ENCODE data around the gene GAS2.

GAS2 gene

GRCh38 chr11:22734628-22735345 is 68.4 kb downstream of the GAS2 start:
- no peak overlapping the region for H3K27ac ChIP-seq (ENCODE audit: extremely low read depth, low read depth, low read length)
- no peaks in the 10 kb centered on the region for H3K4me1 ChIP-seq (ENCODE audit: control insufficient read depth, insufficient read depth, low read length)
- no peaks in the 10 kb centered on the region for H3K9me3 ChIP-seq (ENCODE audit: control insufficient read depth, insufficient read depth, low read depth, low read length)
- CTCF ChIA-PET: interaction anchor here (1.4 kb wide), 1 partner anchor 17 kb away, joined by 3 read pairs; no protein-coding TSS in a partner anchor
- POLR2A ChIA-PET: no interaction called here
- TF ChIP-seq CTCF (tag by site-specific recombination; IDR thresholded peaks at IDR 0.05): no peak
- no peak overlapping the region for H3K4me3 ChIP-seq (ENCODE audit: low read depth, low read length)
- no peaks in the 10 kb centered on the region for H3K36me3 ChIP-seq (ENCODE audit: control insufficient read depth in 2 of 2, insufficient read depth in 1 of 2, low read length in 2 of 2)

- H3K36me3 ChIP-seq (ENCODE audit: control insufficient read depth in 2 of 2, insufficient read depth in 1 of 2, low read length in 2 of 2): no peaks in the 10 kb centered on the region
- no peaks in the 10 kb centered on the region for H3K4me1 ChIP-seq (ENCODE audit: control insufficient read depth, insufficient read depth, low read length)
- ChIA-PET POLR2A (no interaction called here), CTCF (interaction anchor here (0.7 kb wide), 1 partner anchor 9 kb away, joined by 3 read pairs; no protein-coding TSS in a partner anchor)
- H3K9me3 ChIP-seq (ENCODE audit: control insufficient read depth, insufficient read depth, low read depth, low read length): no peaks in the 10 kb centered on the region
- no peak overlapping the region for H3K4me3 ChIP-seq (ENCODE audit: low read depth, low read length)
- H3K27ac ChIP-seq (ENCODE audit: extremely low read depth, low read depth, low read length): no peak overlapping the region
- TF ChIP-seq EGR2 (tag by site-specific recombination; IDR thresholded peaks at IDR 0.05; ENCODE audit: low read depth) (no peak), GLI2 (tag by site-specific recombination; IDR thresholded peaks at IDR 0.05; ENCODE audit: borderline replicate concordance, low read depth) (no peak), ZNF157 (tag by site-specific recombination; IDR thresholded peaks at IDR 0.05) (no peak), ZNF571 (tag by site-specific recombination; IDR thresholded peaks at IDR 0.05) (no peak), ZNF2 (tag by site-specific recombination; IDR thresholded peaks at IDR 0.05) (no peak), SALL2 (tag by site-specific recombination; IDR thresholded peaks at IDR 0.05; ENCODE audit: borderline replicate concordance) (no peak), ZFP41 (tag by site-specific recombination; IDR thresholded peaks at IDR 0.05; ENCODE audit: borderline replicate concordance) (no peak)
These were observed 75.8 kb downstream of the GAS2 start for GRCh38 chr11:22742157-22742613.

- TF ChIP-seq TSHZ1 (tag by site-specific recombination; IDR thresholded peaks at IDR 0.05; ENCODE audit: borderline replicate concordance) (no peak), GLIS1 (tag by site-specific recombination; IDR thresholded peaks at IDR 0.05) (no peak), ZNF501 (tag by site-specific recombination; IDR thresholded peaks at IDR 0.05) (no peak), SCRT2 (tag by site-specific recombination; IDR thresholded peaks at IDR 0.05) (no peak), FEZF1 (tag by site-specific recombination; IDR thresholded peaks at IDR 0.05) (no peak), MZF1 (tag by site-specific recombination; IDR thresholded peaks at IDR 0.05; ENCODE audit: borderline replicate concordance) (no peak), ZNF10 (tag by site-specific recombination; IDR thresholded peaks at IDR 0.05) (no peak), ZNF791 (tag by site-specific recombination; IDR thresholded peaks at IDR 0.05) (no peak), ZNF473 (tag by site-specific recombination; IDR thresholded peaks at IDR 0.05) (no peak), ZNF155 (tag by site-specific recombination; IDR thresholded peaks at IDR 0.05) (no peak)
- POLR2A ChIA-PET: no interaction called here
These were observed 83.1 kb downstream of the GAS2 start for GRCh38 chr11:22749536-22749935.

More at GRCh38 chr11:22749536-22749935, 83.1 kb downstream of the GAS2 start:
- Histone ChIP-seq H3K4me1 (ENCODE audit: control insufficient read depth, insufficient read depth, low read length) (no peaks in the 10 kb centered on the region), H3K36me3 (ENCODE audit: control insufficient read depth in 2 of 2, insufficient read depth in 1 of 2, low read length in 2 of 2) (no peaks in the 10 kb centered on the region), H3K4me3 (ENCODE audit: low read depth, low read length) (no peak overlapping the region), H3K27ac (ENCODE audit: extremely low read depth, low read depth, low read length) (no peak overlapping the region), H3K9me3 (ENCODE audit: control insufficient read depth, insufficient read depth, low read depth, low read length) (no peaks in the 10 kb centered on the region)
- CTCF ChIA-PET: no interaction called here
